ENCODE results near the gene TIMP1. TPM values are rescaled to one million over a fixed set of nuclear protein-coding genes. Genes with fewer than 3 reads are reported as not detected.
"Not testable (repeated sequence)": the region's sequence is repeated elsewhere in the genome, so short reads cannot be mapped to it uniquely, and the experiment has no call there.

Gene TIMP1
- polyA plus RNA-seq, 3 donors: 72.6 to 82.2 (median 79.6) TPM

DNA sequence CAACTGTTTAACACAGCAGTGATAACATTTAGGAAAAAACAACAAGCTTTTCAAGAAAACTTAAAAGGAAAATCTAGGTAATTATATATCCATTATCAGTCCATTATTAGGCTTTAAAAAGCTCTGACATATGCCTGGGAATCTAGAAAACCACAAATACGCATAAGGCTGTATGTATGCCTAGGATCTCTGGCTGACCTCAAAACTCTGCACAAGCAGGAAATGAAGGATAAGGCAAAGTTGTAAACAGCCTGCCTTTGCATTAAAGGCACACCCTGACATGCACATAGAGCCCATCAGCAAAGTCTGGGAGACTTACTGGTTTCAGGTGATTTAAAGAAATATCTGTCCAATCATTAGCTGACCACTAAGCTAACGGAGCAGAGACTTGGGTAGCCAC is 14.0 kb downstream of the TIMP1 start:
- no peak for DNase-seq (ENCODE audit: low read depth in 3 of 3, low spot score in 2 of 3)

DNA sequence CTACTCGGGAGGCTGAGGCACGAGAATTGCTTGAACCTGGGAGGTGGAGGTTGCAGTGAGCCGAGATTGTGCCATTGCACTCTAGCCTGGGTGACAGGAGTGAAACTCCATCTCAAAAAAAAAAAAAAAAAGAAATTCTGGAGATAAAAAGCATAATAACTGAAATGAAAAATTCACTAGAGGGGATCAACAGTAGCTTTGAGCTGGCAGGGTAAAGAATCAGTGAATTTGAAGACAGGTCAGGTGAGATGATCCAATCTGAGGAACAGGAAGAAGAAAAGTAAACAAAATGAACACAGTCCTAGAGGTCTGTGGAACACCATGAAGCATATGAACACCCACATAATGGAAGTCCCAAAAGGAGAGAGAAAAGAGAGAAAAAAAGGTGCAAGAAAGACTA is 15.0 kb downstream of the TIMP1 start:
- no peak for DNase-seq (ENCODE audit: low read depth in 3 of 3, low spot score in 2 of 3)

GRCh38 chrX:47603125-47603524 is 20.9 kb downstream of the TIMP1 start:
- DNase-seq (ENCODE audit: low read depth in 3 of 3, low spot score in 2 of 3): not testable (repeated sequence)

GRCh38 chrX:47605024-47605423 is 22.8 kb downstream of the TIMP1 start:
- no peak for DNase-seq (ENCODE audit: low read depth in 3 of 3, low spot score in 2 of 3)

DNA sequence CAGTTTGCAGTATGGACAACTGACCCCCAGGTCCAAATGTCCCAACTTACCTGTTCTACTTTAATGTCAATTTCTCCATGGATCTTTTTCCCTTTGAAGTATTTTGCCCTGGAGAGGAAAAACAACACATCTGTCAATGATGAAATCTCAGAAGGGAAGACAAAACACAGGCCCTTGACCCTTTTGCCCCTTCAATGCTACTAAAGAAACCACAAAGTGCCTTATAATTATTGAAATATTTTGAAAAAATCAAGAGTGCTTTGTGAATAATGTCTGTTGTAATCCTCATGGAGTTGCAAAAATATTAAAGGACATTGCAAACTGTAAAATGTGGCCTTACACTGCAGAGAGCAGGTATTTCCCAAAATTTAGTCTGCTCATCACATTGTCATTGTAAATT is 24.9 kb downstream of the TIMP1 start:
- no peak for DNase-seq (ENCODE audit: low read depth in 3 of 3, low spot score in 2 of 3)

DNA sequence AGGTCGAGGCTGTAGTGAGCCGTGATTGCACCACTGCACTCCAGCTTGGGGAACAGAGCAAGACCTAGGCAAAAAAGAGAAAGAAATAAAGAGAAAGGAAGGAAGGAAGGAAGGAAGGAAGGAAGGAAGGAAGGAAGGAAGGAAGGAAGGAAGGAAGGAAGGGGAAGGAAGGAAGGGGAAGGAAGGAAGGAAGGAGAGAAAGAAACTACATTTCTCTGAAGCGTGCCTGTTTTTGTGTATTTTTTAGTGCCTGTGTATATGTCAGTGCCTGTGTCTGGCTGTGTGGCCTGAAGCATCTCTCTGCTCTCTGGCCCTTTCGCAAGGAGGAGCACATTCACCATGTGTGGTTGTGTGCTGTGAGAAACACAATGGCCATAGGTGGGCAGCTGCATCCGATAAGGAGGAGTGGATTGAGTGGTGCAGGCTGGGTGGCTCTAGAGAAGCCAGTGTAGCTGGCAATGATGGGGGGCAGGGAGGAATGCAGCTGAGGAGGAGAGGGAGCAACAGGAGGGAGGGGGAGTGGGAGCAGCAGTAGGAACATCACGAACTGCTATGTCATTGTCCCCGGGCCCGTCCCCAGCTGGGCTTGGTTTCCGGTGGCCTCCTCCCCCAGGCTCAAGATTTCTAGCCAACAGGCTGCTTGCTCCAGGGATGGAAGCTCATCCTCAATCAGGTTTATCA is 26.0 kb downstream of the TIMP1 start:
- DNase-seq (ENCODE audit: low read depth in 3 of 3, low spot score in 2 of 3): no peak

DNA sequence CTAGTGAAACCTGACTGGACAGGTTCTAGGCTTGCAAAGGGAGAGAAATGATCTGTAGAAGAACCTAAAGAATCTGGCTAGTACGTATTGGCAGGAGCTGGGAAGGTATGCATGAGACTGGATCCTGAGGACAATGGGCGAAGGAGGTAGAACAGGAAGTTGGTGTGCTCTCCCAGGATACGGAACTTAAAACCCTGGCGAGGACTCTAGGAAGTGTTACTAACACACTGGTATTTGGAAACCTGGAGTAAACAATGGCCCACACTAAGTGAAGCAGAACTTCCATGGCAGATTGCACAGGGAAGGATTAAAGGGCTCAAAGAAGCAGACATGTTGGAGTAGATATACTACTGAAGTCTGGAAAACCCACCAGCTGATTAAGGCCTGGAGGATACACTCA is 28.3 kb downstream of the TIMP1 start:
- no peak for DNase-seq (ENCODE audit: low read depth in 3 of 3, low spot score in 2 of 3)

DNA sequence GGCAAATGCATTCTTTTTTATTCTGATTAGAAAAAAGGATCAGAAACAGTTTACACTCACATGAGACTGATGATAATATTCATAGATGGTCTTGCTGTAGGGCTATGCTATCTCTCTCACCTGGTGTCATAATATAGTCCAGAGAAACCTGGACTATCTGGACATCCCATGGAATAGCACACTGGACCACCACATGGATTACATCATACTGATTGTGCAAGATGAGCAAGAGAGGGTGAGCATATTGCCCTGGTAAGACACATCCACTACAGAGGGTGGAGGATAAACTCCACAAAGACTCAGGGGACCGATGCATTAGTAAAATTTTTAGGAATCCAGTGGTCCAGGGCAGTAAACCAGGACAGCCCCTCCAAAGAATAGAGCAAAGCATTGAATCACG is 29.3 kb downstream of the TIMP1 start:
- no peak for DNase-seq (ENCODE audit: low read depth in 3 of 3, low spot score in 2 of 3)

DNA sequence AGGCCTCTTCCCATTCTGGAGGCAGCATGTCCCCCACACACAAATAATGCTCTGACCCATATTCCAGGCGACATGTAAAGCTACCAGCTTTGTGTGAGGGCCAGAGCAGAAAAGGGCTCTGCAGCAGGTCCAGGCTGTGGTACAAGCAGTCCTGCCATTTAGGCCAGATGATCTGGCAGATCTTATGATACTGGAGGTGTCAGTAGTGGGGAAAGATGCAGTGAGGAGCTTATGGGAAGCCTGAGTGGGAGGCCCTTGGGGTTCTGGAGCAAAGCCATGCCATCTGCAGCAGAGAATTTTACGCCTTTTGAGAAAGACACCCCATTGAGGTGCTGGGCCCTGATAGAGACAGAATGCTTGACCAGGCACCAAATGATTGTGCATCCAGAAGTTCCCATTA is 29.7 kb downstream of the TIMP1 start:
- no peak for DNase-seq (ENCODE audit: low read depth in 3 of 3, low spot score in 2 of 3)

DNA sequence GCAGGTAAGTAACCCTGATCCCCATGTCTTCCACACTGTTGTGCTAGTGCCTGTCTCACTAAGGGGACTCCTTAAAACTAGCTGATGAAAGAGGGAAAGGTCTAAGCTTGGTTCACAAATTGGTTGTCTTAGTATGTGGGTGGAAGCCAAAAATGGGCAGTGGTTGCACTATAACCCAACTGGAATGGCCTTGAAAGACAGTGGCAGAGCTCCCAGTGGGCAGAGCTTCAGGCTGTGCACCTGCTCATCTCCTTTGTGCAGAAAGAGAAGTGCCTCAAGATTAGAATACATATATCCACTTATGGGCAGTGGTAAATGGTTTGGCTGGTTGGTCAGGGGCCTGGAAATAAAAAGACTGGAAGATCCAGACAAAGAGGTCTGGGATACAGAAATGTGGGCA is 30.2 kb downstream of the TIMP1 start:
- DNase-seq (ENCODE audit: low read depth in 3 of 3, low spot score in 2 of 3): no peak

GRCh38 chrX:47613082-47613481 is 30.8 kb downstream of the TIMP1 start:
- no peak for DNase-seq (ENCODE audit: low read depth in 3 of 3, low spot score in 2 of 3)

DNA sequence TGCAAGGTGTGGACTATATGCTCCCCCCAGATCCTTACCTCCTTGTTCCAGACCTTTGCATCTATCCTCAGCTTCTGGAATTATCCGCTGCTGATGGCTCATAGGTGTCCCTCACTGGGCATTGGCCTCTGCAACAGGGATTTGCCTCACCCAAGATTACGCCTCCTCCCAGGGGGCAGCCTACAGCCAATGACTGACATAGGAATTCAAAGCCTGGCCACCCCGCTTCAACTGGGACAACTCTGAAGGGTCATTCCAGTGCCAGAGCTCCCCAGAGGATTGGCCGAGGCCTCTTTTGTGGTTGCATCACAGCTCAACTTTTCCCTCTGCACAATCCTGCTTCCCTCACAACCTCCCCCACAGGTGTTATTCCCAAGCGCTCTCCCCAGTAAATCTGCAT is 32.4 kb downstream of the TIMP1 start:
- no peak for DNase-seq (ENCODE audit: low read depth in 3 of 3, low spot score in 2 of 3)

DNA sequence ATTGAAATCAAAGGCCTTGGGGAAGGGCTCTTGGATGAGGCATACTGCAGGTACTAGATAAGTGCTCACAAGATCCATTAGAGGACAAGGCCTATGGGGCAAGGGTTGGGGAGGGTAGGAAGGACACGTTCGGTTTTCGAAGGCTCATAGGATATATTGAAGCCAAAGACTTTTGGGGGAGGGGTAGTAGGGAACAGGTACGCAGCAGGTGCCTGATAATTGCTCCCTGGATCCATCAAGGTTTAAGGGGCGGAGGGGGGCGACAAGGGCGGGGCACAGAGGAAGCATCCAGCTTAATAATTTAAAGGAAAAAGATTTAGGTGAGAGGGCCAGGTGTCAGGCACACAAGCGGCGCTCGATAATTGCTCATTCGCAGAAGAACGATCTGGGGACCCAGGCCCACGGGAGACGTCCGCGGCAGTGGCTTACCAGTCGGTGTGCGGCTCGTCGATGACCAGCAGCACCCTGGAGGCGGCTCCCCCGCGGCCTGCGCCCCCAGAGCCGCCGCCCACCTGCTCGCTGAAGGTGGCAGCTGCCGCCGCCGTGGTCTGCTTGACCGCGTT is 36.8 kb downstream of the TIMP1 start:
- DNase-seq (ENCODE audit: low read depth in 3 of 3, low spot score in 2 of 3): no peak

DNA sequence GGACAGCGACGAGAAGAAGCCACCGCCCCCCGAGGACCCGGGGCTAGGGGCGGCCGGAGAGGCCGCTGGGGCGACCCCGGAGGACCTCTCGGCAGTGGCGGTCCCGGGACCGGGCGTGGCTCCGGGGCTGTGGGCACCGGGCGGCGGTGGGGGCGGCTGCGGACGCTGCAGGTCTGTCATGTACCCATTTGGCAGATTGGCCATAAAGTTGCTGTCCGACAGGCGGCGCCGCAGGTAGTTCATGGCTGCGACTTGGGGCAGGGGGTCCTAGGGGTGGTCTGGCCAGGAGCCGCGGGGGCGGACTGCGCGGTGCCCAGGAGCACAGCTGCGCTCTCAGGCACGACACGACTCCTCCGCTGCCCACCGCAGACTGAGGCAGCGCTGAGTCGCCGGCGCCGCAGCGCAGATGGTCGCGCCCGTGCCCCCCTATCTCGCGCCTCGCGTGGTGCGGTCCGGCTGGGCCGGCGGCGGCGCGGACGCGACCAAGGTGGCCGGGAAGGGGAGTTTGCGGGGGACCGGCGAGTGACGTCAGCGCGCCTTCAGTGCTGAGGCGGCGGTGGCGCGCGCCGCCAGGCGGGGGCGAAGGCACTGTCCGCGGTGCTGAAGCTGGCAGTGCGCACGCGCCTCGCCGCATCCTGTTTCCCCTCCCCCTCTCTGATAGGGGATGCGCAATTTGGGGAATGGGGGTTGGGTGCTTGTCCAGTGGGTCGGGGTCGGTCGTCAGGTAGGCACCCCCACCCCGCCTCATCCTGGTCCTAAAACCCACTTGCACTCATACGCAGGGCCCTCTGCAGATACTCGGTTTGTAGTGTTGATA is 37.5 kb downstream of the TIMP1 start, which contains the start of gene SYN1:
Gene SYN1 (minus strand): TSS at position 372 of the 817 bp plus-strand sequence. CDS start 129 bp downstream, at position 243.
- peak; percentile 43 to 63 (median 48) for DNase-seq (ENCODE audit: low read depth in 3 of 3, low spot score in 2 of 3)

- DNase-seq (ENCODE audit: low read depth in 3 of 3, low spot score in 2 of 3): no peak
Observed at GRCh38 chrX:47620303-47620685, 38.1 kb downstream of the TIMP1 start.

DNA sequence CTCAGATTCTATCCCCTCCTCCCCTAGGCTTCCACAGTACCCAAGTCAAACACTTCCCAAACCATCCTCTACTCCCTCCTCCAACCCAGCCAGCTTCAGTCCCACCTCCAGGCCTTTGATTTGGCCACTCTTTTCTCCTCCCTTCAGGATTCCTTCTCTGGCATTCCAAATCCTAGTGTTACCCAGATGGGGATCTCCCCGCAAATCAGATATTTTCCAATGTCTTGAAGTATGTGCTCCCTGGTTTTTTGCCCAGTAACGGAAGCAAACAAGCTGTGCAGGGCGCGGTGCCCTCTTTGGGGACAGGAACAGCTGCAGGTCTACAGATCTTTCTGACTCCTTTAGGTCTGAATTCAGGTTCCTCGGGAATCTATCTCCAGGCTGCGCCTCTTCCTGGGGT is 39.6 kb downstream of the TIMP1 start:
- no peak for DNase-seq (ENCODE audit: low read depth in 3 of 3, low spot score in 2 of 3)

- DNase-seq (ENCODE audit: low read depth in 3 of 3, low spot score in 2 of 3): peak in 2 of 3 donors; percentile 47 to 48
Observed at GRCh38 chrX:47623540-47624027, 41.3 kb downstream of the TIMP1 start.

DNA sequence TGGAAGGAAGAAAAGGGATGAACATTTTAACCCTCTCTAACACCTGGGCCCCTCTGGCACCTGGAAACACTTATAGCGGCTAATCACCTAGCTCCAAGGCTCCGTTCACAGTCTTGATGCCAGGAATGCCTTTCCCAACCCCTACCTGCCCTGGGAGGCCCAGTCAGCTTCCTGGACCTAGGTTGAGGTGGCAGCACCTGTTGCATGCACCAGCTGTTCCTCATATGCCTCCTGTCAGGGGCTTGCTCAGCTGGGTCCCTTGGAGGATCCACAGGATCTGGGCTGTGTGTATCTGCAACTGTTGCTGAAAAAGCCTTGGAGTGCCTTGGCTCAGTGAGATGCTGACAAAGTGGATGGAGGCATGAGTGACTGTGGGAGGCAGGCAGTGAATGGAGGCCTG is 43.1 kb downstream of the TIMP1 start:
- no peak for DNase-seq (ENCODE audit: low read depth in 3 of 3, low spot score in 2 of 3)

DNA sequence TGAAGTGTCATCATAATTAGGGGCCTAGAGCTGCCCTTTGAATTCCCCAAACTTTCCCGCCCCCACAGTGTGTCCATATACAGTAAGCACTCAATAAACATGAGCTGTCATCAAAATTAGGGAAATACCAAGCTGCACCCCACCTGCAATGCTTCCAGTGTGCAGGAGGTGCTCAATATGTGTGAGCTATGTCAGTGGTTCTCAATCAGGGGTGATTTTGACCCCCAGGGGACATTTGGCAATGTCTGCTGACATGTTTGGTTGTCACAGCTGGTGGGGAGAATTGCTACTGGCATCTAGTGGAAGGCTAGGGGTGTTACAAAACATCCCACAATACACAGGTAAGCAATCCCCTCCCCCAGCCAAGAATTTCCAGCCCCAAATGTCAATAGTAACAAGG is 46.7 kb downstream of the TIMP1 start:
- DNase-seq (ENCODE audit: low read depth in 3 of 3, low spot score in 2 of 3): no peak

DNA sequence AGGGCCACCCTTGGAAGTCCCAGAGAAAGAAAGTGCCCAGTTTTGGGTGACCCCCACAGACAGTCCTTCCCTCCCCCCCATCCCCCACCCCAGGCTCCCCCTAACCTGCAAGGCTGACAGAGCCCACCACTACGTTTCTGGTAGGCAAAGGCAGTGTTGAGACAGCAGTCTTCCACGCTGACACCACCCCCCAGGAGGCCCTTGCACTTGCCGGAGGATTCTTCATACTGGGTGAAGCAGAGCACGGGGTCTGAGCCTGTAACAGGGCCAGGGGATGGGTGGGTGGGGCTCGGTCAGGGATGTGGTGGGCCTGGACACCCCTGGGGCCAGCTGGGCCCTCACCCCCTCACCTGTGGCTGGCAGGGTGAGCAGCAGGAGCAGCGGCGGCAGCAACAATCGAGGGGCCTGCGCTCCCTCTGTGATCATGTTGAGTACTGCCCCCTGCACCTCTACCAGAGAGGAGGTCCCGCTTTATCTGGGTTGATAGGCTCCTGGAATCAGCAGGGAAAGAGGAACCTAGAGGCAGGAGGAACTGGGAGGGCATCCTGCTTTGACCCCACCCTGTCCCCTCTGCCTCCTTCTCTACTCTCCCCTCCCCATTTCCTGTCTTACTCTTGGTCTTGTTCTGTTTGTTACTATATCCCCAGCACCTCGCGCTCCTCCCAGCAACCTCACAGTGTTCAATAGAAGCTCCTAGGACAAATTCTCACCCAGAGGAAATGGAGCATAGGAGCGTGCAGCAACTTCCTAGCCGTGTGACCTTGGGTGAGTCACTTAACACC is 47.4 kb downstream of the TIMP1 start, which contains the start of gene CFP:
Gene CFP (minus strand): TSS at position 512 of the 782 bp plus-strand sequence. CDS start 86 bp downstream, at position 426.
- DNase-seq (ENCODE audit: low read depth in 3 of 3, low spot score in 2 of 3): no peak

GRCh38 chrX:47631676-47632075 is 49.4 kb downstream of the TIMP1 start:
- no peak for DNase-seq (ENCODE audit: low read depth in 3 of 3, low spot score in 2 of 3)

All from right renal cortex interstitium (tissue), 3 donors.